Hepatocyte (in vitro differentiated cells): ENCODE data around the gene LMTK2. TPM values are rescaled to one million over a fixed set of nuclear protein-coding genes. Genes with fewer than 3 reads are reported as not detected.

Experiments
- DNase-seq: peaks from one replicate; pipeline ENCODE4 v3.0.0-alpha.2; 2016; ENCODE audit warnings: low spot score
- H2AFZ ChIP-seq: fragments of 200-600 bp; sonication (generic); 2 replicates; pipeline ENCODE4 v1.6.0; 2016; ENCODE audit warnings: antibody characterized with exemption, mild to moderate bottlenecking
- H3K27ac ChIP-seq: fragments of 200-600 bp; sonication (generic); 2 replicates; pipeline ENCODE4 v1.5.1; 2016; ENCODE audit warnings: mild to moderate bottlenecking
- H3K27me3 ChIP-seq: fragments of 200-600 bp; sonication (generic); 2 replicates; pipeline ENCODE4 v1.6.1; 2016
- H3K36me3 ChIP-seq: fragments of 200-600 bp; sonication (generic); replicated peaks from 2 replicates; pipeline ENCODE4 v1.5.1; 2016; ENCODE audit warnings: low read depth; ENCODE audit not compliant: insufficient read depth
- H3K4me1 ChIP-seq: fragments of 200-600 bp; sonication (generic); 2 replicates; pipeline ENCODE4 v1.5.1; 2016; ENCODE audit warnings: mild to moderate bottlenecking, moderate library complexity; ENCODE audit not compliant: insufficient read depth
- H3K4me2 ChIP-seq: fragments of 200-600 bp; sonication (generic); 2 replicates; pipeline ENCODE4 v1.6.0; 2016
- H3K4me3 ChIP-seq: fragments of 200-600 bp; sonication (generic); 2 replicates; pipeline ENCODE4 v1.5.1; 2016; ENCODE audit warnings: mild to moderate bottlenecking
- H3K79me2 ChIP-seq: fragments of 200-600 bp; sonication (generic); 2 replicates; pipeline ENCODE4 v1.6.0; 2017; ENCODE audit warnings: mild to moderate bottlenecking
- H3K9me2 ChIP-seq: fragments of 200-600 bp; sonication (generic); replicated peaks from 2 replicates; pipeline ENCODE4 v1.6.0; 2017; ENCODE audit warnings: mild to moderate bottlenecking; ENCODE audit not compliant: insufficient read depth
- H3K9me3 ChIP-seq: fragments of 200-600 bp; sonication (generic); 2 replicates; pipeline ENCODE4 v1.5.1; 2016; ENCODE audit warnings: low read depth, mild to moderate bottlenecking
- H4K20me1 ChIP-seq: fragments of 200-600 bp; sonication (generic); 2 replicates; pipeline ENCODE4 v1.6.0; 2016; ENCODE audit warnings: mild to moderate bottlenecking; ENCODE audit not compliant: insufficient read depth, poor library complexity, severe bottlenecking
- EZH2 ChIP-seq: fragments of 200-600 bp; sonication (generic); IDR thresholded peaks from 2 replicates; pipeline ENCODE4 v1.6.1; 2016; ENCODE audit warnings: antibody characterized with exemption, mild to moderate bottlenecking, borderline replicate concordance
- EZH2phosphoT487 ChIP-seq: fragments of 200-600 bp; sonication (generic); IDR thresholded peaks from one replicate; pipeline ENCODE4 v1.6.1; 2018; ENCODE audit warnings: antibody characterized with exemption, mild to moderate bottlenecking, low read depth, moderate library complexity; ENCODE audit not compliant: unreplicated experiment, severe bottlenecking
- WGBS: methylation state at CpG from one replicate; pipeline ENCODE4 v1.1.6; 2016; ENCODE audit warnings: low lambda C conversion rate; ENCODE audit errors: missing lambda C conversion rate; 5-methylcytosine and 5-hydroxymethylcytosine counted together
- polyA plus RNA-seq: library from polyadenylated mRNA; unstranded; fragments of >200 nt; fragmentation: Nextera tagmentation; extraction: Ambion mirVana; gene quantifications from 2 replicates; pipeline ENCODE4 v1.2.1, GENCODE V29; 2016
- total RNA-seq: library from RNA; depleted of rRNA; stranded (reverse); fragments of >200 nt; gene quantifications from 2 replicates; pipeline ENCODE4 v1.2.3, GENCODE V29; 2014
- TF ChIP-seq, protein P1 (sequence below): fragments of 200-600 bp; sonication (generic); IDR thresholded peaks from 2 replicates; pipeline ENCODE4 v1.5.1; 2016; ENCODE audit warnings: antibody characterized with exemption, mild to moderate bottlenecking; ENCODE audit not compliant: poor library complexity

Gene LMTK2
- total and polyA plus RNA-seq, 2 experiments from 2014 or later = 5.0 to 13.1 TPM

- Histone ChIP-seq H3K27ac (no peak overlapping the region), H3K9me2 (no peaks in the 10 kb centered on the region), H3K4me2 (no peak overlapping the region), H3K4me3 (no peak overlapping the region), H3K79me2 (peaks cover 14% of the 10 kb centered on the region), H3K9me3 (no peaks in the 10 kb centered on the region), H2AFZ (no peak overlapping the region), H3K36me3 (no peaks in the 10 kb centered on the region), H3K27me3 (no peaks in the 10 kb centered on the region), H4K20me1 (no peaks in the 10 kb centered on the region), H3K4me1 (no peaks in the 10 kb centered on the region)
- WGBS = 94% methylated on average over 6 of the region's 6 CpGs
- no peak for DNase-seq
- TF ChIP-seq EZH2 = no peak
- no peak for TF ChIP-seq EZH2phosphoT487
- TF ChIP-seq, protein P1, sequence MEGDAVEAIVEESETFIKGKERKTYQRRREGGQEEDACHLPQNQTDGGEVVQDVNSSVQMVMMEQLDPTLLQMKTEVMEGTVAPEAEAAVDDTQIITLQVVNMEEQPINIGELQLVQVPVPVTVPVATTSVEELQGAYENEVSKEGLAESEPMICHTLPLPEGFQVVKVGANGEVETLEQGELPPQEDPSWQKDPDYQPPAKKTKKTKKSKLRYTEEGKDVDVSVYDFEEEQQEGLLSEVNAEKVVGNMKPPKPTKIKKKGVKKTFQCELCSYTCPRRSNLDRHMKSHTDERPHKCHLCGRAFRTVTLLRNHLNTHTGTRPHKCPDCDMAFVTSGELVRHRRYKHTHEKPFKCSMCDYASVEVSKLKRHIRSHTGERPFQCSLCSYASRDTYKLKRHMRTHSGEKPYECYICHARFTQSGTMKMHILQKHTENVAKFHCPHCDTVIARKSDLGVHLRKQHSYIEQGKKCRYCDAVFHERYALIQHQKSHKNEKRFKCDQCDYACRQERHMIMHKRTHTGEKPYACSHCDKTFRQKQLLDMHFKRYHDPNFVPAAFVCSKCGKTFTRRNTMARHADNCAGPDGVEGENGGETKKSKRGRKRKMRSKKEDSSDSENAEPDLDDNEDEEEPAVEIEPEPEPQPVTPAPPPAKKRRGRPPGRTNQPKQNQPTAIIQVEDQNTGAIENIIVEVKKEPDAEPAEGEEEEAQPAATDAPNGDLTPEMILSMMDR = no peak
These were observed 93.7 kb downstream of the LMTK2 start for GRCh38 chr7:98200364-98200763.

DNA sequence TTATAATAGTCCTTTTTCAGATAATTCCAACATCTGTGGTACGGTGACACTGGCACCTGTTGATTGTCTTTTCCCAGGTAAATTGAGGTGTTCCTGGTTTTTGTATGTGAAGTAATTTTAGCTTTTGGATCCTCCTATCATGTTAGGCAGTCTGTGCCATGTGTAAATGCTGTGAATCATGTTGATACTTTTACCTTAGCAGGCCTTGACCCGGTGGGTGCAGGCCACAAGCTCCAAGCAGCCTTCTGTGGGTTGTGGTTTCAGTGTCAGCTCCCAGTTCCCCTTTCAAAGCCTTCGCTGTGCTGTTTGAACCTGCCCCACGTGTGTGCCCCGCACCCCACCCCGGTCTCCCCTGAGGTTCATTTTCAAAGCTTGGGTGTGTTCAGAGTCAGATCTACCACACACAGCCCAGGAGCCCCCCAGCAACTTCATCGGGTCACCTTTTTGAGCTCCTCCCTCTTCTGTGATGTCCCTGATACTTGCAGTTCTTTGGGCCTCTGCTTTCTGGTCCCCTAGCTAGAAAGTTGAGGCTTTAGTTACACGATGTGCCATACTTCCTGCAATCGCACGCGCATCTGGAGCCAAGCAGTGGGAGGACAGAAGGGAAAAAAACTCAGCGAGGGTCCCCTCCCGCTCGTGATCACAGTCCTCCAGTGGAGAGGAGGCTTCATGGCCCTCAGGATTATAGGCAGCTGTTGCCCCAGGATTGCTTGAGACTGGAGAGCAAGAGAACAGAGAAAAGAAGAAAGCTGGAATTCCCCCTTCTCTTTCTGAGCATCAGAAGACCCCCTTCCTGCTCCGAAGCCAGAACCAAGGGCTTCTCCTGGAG lies 95.9 kb downstream of the LMTK2 start:
- no peak for DNase-seq
- Histone ChIP-seq H3K36me3 (no peaks in the 10 kb centered on the region), H3K27ac (no peak overlapping the region), H3K79me2 (peaks cover 14% of the 10 kb centered on the region), H4K20me1 (no peaks in the 10 kb centered on the region), H3K9me2 (no peaks in the 10 kb centered on the region), H2AFZ (no peak overlapping the region), H3K4me1 (no peaks in the 10 kb centered on the region), H3K4me3 (no peak overlapping the region), H3K27me3 (no peaks in the 10 kb centered on the region), H3K9me3 (no peaks in the 10 kb centered on the region), H3K4me2 (no peak overlapping the region)
- no peak for TF ChIP-seq EZH2
- no peak for TF ChIP-seq EZH2phosphoT487
- TF ChIP-seq, protein P1 = no peak
- 94% methylated on average over 15 of the region's 15 CpGs for WGBS

DNA sequence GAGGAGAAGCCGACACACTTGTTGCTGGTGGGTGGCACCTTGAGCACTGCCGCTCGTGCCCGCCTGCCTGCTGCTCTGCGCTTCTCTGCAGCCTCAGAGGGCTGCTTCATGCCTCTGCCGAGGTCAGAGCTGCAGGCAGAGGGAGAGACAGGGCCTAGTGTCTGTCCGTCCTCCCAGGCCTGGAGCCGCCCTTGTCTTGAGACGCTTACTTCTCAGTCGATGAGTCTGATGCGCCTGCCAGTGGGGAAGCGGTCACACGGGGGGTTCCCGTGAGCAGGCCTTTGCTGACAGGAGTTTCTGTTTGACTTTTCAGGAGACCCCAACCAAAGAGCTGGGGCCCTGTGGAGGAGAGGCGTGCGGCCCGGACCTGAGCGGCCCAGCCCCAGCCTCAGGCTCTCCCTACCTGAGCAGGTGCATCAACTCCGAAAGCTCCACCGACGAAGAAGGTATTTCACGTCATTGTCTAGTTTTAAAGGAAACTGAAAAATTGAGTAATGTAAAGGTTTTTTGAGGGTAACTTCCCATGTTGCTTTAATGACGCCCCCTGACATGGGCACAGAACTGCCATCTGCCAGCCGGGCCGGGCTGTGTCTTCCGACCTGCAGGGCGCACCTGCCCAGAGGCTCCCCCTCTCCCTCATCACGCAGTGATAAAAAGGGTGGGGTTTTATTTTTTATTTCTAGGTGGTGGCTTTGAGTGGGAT lies 96.8 kb downstream of the LMTK2 start:
- TF ChIP-seq, protein P1 = no peak
- TF ChIP-seq EZH2phosphoT487 = no peak
- TF ChIP-seq EZH2 = no peak
- no peak overlapping the region for H3K4me2 ChIP-seq
- H2AFZ ChIP-seq = no peak overlapping the region
- H4K20me1 ChIP-seq = no peaks in the 10 kb centered on the region
- no peak overlapping the region for H3K4me3 ChIP-seq
- 96% methylated on average over 28 of the region's 28 CpGs for WGBS
- H3K9me2 ChIP-seq = no peaks in the 10 kb centered on the region
- H3K79me2 ChIP-seq = peaks cover 13% of the 10 kb centered on the region
- no peak overlapping the region for H3K27ac ChIP-seq
- H3K9me3 ChIP-seq = no peaks in the 10 kb centered on the region
- H3K36me3 ChIP-seq = no peaks in the 10 kb centered on the region
- H3K27me3 ChIP-seq = no peaks in the 10 kb centered on the region
- no peaks in the 10 kb centered on the region for H3K4me1 ChIP-seq
- no peak for DNase-seq
